ENCODE measurements around the gene DIP2A.

DNA sequence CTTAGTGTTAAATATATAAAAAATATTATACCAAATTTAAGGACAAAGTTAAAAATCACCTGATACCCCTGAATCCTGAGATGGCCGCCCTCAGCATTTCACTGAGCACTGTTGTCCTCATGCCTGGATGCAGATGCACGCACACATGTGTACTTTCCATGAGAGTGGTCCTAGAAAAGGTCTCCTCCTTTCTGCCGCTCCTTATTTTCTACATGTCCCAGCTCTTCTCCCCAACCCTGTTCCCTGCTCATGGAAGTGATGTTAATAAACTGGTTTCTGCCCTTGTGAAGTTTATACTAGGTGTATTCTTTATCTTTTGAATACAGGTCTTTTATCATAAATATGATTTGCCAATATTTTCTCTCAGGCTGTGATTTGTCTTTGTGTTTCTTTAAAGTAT, 32.9 kb downstream of the DIP2A start:
- TF ChIP-seq EZH2 (IDR thresholded peaks at IDR 0.05; ENCODE audit: low read depth, low read length, severe bottlenecking): no peak
- TF ChIP-seq, protein P1, sequence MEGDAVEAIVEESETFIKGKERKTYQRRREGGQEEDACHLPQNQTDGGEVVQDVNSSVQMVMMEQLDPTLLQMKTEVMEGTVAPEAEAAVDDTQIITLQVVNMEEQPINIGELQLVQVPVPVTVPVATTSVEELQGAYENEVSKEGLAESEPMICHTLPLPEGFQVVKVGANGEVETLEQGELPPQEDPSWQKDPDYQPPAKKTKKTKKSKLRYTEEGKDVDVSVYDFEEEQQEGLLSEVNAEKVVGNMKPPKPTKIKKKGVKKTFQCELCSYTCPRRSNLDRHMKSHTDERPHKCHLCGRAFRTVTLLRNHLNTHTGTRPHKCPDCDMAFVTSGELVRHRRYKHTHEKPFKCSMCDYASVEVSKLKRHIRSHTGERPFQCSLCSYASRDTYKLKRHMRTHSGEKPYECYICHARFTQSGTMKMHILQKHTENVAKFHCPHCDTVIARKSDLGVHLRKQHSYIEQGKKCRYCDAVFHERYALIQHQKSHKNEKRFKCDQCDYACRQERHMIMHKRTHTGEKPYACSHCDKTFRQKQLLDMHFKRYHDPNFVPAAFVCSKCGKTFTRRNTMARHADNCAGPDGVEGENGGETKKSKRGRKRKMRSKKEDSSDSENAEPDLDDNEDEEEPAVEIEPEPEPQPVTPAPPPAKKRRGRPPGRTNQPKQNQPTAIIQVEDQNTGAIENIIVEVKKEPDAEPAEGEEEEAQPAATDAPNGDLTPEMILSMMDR (IDR thresholded peaks at IDR 0.05; ENCODE audit: control extremely low read depth in 1 of 3, insufficient read depth in 1 of 3, low read depth in 1 of 3, low read length in 3 of 3): no peak
- no peak for TF ChIP-seq KDM4A (IDR thresholded peaks at IDR 0.05; ENCODE audit: low read depth, low read length, severe bottlenecking)
- no peak for TF ChIP-seq TCF12 (IDR thresholded peaks at IDR 0.05; ENCODE audit: low read depth, low read length)
